NCI-H2196 (cell line): ENCODE measurements around the gene OR10G8.

Experiments used
- DNase-seq: peaks from one replicate; lab custom pipeline; 2025; ENCODE audit not compliant: unreplicated experiment; lab: John Stamatoyannopoulos, UW

OR10G8 gene

GRCh38 chr11:124077266-124077665 is 50.7 kb downstream of the OR10G8 start:
- DNase-seq, result no peak

- no peak for DNase-seq
Measured at GRCh38 chr11:124078591-124078990, 52.0 kb downstream of the OR10G8 start.

GRCh38 chr11:124079631-124080326 is 53.2 kb downstream of the OR10G8 start:
- no peak for DNase-seq
